GM12801 (cell line): ENCODE results near the gene PRELID2.

Source experiments
- CTCF ChIP-seq: IDR thresholded peaks from one replicate; pipeline ENCODE4 v1.5.1; 2011; ENCODE audit warnings: control low read depth; ENCODE audit not compliant: insufficient read length; ENCODE audit errors: extremely low read depth

PRELID2 gene

DNA sequence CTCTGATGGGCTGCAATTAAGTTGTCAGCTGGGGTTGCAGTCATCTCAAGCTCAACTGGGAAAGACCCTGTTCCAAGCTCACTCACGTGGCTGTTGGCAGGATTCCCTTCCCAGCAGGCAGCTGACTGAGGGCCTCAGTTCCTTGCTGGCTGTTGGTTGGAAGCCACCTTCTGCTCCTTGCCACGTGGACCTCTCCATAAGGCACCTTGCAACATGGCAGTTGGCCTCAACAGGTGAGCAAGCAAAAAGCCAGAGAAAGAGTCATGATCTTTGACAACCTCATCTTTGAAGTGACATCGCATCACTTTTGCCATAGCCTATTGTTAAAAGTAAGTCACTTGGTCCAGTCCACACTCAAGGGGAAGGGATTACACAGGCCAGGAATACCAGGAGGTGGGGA lies 17.8 kb upstream of the PRELID2 start:
- TF ChIP-seq CTCF: no peak

GRCh38 chr5:145848854-145849253 lies 13.7 kb upstream of the PRELID2 start:
- no peak for TF ChIP-seq CTCF

DNA sequence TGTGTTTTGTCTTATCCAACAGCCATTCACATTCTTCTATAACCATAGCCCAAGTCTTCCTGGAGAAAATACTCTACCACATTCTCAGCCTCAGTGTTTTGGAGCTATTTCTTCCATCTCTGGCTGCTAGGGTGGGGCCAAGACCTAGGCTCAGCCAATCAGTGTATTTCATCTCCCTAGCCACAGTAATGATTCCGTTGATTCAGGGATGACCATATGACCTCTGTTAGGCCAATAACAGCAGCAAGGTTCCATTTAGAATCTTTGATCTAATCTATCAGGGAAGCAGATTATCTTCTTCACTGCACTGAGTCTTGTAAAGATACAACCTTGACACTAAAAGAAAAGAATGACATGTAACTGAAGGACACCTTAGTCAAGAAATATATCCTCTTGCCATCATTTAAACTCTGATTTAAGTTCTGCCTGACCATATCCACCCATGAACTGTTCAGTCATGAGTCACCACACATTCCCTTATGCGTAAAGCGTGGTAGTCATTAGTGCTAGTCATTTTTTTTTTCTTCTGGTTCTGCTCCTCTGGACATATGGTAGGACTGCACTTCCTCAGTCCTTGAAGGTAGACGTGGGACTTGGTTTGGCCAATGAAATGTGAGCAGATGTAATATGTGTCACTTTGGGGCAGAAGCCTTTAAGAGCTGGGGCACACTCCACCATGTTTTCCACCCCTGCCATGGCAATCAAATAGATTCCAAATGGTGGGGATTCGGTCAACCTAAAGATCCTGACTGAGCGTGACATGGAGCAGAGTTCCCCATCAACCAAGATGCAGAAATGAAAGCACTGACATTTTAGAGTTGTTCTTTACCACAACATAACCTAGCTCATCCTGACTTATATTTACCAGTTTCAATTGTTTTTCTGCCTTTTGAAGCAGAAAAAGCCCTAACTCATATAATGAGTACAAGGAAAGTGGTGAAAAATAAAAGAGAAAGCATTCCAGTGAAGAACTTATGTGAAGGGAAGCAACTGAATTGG lies 12.7 kb upstream of the PRELID2 start:
- no peak for TF ChIP-seq CTCF

GRCh38 chr5:145846081-145846480 lies 10.9 kb upstream of the PRELID2 start:
- no peak for TF ChIP-seq CTCF

- TF ChIP-seq CTCF: no peak
These were observed 6.2 kb upstream of the PRELID2 start for GRCh38 chr5:145841299-145841698.

DNA sequence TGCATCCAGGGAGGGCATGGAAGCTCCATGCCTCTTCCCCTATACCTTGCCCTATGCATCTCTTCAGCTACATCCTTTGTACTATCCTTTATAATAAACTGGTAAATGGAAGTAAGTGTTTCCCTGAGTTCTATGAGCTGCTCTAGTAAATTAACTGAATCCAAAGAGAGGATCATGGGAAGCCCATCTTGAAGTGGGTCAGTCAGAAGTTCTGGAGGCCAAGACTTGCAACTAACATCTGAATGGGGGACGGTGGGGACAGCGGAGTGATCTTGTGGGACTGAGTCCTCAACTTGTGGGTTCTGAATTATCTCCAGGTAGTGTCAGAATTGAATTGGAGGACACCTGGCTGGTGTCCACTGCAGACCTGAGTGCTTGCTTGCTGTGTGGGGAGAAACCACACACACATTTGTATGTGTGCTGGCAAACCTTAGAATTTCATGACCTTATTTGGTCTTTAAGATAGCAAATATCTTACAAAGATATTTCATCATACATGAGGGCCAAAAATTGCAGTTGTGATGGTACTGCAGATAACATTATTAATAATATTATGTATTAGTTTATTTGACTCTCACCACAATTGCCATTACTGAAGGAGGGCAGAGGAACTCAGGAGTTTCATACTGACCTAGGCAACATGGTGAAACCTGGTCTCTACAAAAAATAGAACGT lies 5.5 kb upstream of the PRELID2 start:
- no peak for TF ChIP-seq CTCF

DNA sequence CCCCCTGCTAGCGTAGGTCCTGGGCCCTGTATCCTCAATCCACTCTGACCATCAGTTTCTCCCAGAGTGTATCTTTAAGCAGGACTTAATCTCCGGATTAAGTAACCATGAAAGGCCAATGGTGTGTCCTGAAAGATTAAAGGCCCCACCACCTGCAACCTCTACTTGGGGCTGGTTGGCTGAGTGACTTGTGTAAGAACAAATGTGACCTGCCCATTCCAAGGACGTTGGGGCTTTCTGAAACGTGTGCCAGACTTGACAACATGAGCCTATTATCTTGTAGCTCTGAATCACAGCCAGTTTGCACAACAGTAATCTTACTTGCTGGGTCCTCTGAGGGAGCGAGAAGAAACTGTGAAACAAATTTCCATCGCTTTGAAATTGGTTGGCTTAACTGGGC lies 3.1 kb upstream of the PRELID2 start:
- no peak for TF ChIP-seq CTCF
